DND-41 (cell line): ENCODE data around the gene PTPRC.

ENCODE experiments used
- EZH2 ChIP-seq: IDR thresholded peaks from 3 replicates; pipeline ENCODE4 v1.6.1; 2012; ENCODE audit warnings: borderline replicate concordance, low read depth, mild to moderate bottlenecking, moderate library complexity, low read length, inconsistent platforms; ENCODE audit not compliant: severe bottlenecking
- TF ChIP-seq, protein P1 (sequence below): IDR thresholded peaks from 2 replicates; pipeline ENCODE4 v1.5.1; 2012; ENCODE audit warnings: borderline replicate concordance, low read length, moderate library complexity, mild to moderate bottlenecking; ENCODE audit not compliant: poor library complexity, severe bottlenecking; ENCODE audit errors: extremely low read depth

DNA sequence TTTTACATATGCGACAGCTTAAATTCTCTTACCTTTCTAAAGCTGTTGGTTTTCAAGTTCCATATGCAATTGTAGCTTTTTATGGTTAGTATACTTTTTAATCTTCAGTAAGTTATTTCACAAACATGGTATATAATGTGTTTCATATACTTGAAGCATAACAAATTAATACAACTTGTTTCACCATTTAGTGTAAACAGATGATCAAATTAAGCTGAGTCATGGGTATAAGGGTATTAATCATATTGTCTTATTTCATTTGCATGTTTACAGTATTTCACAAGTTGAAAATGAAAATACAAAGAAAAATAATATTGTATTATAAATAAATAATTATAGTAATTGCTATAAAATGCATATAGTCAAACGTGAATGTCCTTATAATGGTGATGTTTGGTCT lies 92.1 kb downstream of the PTPRC start:
- TF ChIP-seq, protein P1, sequence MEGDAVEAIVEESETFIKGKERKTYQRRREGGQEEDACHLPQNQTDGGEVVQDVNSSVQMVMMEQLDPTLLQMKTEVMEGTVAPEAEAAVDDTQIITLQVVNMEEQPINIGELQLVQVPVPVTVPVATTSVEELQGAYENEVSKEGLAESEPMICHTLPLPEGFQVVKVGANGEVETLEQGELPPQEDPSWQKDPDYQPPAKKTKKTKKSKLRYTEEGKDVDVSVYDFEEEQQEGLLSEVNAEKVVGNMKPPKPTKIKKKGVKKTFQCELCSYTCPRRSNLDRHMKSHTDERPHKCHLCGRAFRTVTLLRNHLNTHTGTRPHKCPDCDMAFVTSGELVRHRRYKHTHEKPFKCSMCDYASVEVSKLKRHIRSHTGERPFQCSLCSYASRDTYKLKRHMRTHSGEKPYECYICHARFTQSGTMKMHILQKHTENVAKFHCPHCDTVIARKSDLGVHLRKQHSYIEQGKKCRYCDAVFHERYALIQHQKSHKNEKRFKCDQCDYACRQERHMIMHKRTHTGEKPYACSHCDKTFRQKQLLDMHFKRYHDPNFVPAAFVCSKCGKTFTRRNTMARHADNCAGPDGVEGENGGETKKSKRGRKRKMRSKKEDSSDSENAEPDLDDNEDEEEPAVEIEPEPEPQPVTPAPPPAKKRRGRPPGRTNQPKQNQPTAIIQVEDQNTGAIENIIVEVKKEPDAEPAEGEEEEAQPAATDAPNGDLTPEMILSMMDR = no peak
- no peak for TF ChIP-seq EZH2
